ENCODE data around the gene RCBTB2. TPM values are rescaled to one million over a fixed set of nuclear protein-coding genes. Genes with fewer than 3 reads are reported as not detected.

The RCBTB2 gene
- total RNA-seq, 6 experiments from 2014 or later, result 6.6 to 9.3 (median 7.5) TPM

GRCh38 chr13:48549658-48550057 lies 16.8 kb upstream of the RCBTB2 start:
- Mint-ChIP-seq H3K36me3 (ENCODE audit: low read depth) (no peaks in the 10 kb centered on the region), H3K27me3 (ENCODE audit: insufficient read depth) (peaks cover 1% of the 10 kb centered on the region)

GRCh38 chr13:48547663-48548092 lies 14.8 kb upstream of the RCBTB2 start:
- no peaks in the 10 kb centered on the region for H3K36me3 Mint-ChIP-seq (ENCODE audit: low read depth)
- DNase-seq, result no peak
- H3K4me1 Mint-ChIP-seq (ENCODE audit: low read depth), result no peaks in the 10 kb centered on the region
- H3K27me3 Mint-ChIP-seq (ENCODE audit: insufficient read depth), result peaks cover 1% of the 10 kb centered on the region
- no peak for TF ChIP-seq CTCF (IDR thresholded peaks at IDR 0.05)
- no peak overlapping the region for H3K27ac Mint-ChIP-seq
- H3K4me3 Mint-ChIP-seq, result no peak overlapping the region
- H3K9me3 Mint-ChIP-seq, result peaks cover 4% of the 10 kb centered on the region; the same call in 1 of the 2 replicates

More at GRCh38 chr13:48549658-48550057, 16.8 kb upstream of the RCBTB2 start:
- no peak for TF ChIP-seq CTCF (IDR thresholded peaks at IDR 0.05)
- DNase-seq, result no peak
- H3K4me1 Mint-ChIP-seq (ENCODE audit: low read depth), result no peaks in the 10 kb centered on the region
- H3K27ac Mint-ChIP-seq, result no peak overlapping the region
- no peak overlapping the region for H3K4me3 Mint-ChIP-seq
- H3K9me3 Mint-ChIP-seq, result peaks cover 4% of the 10 kb centered on the region; the same call in 1 of the 2 replicates

GRCh38 chr13:48545608-48546007 lies 12.7 kb upstream of the RCBTB2 start:
- no peak for TF ChIP-seq CTCF (IDR thresholded peaks at IDR 0.05)
- H3K27me3 Mint-ChIP-seq (ENCODE audit: insufficient read depth), result peaks cover 1% of the 10 kb centered on the region
- H3K36me3 Mint-ChIP-seq (ENCODE audit: low read depth), result no peaks in the 10 kb centered on the region
- H3K9me3 Mint-ChIP-seq, result peaks cover 4% of the 10 kb centered on the region; the same call in 1 of the 2 replicates
- H3K27ac Mint-ChIP-seq, result no peak overlapping the region
- DNase-seq, result no peak
- H3K4me1 Mint-ChIP-seq (ENCODE audit: low read depth), result no peaks in the 10 kb centered on the region
- H3K4me3 Mint-ChIP-seq, result no peak overlapping the region

- Mint-ChIP-seq H3K9me3 (no peaks in the 10 kb centered on the region), H3K27ac (no peak overlapping the region), H3K36me3 (ENCODE audit: low read depth) (no peaks in the 10 kb centered on the region), H3K27me3 (ENCODE audit: insufficient read depth) (peaks cover 4% of the 10 kb centered on the region; the same call in 1 of the 2 replicates), H3K4me3 (no peak overlapping the region), H3K4me1 (ENCODE audit: low read depth) (no peaks in the 10 kb centered on the region)
- TF ChIP-seq CTCF (IDR thresholded peaks at IDR 0.05), result no peak
- no peak for DNase-seq
These were observed 9.9 kb upstream of the RCBTB2 start for GRCh38 chr13:48542581-48543341.

- Mint-ChIP-seq H3K36me3 (ENCODE audit: low read depth) (no peaks in the 10 kb centered on the region), H3K4me1 (ENCODE audit: low read depth) (no peaks in the 10 kb centered on the region), H3K27ac (no peak overlapping the region), H3K4me3 (no peak overlapping the region), H3K9me3 (no peaks in the 10 kb centered on the region), H3K27me3 (ENCODE audit: insufficient read depth) (peaks cover 4% of the 10 kb centered on the region; the same call in 1 of the 2 replicates)
- TF ChIP-seq CTCF (IDR thresholded peaks at IDR 0.05), result no peak
- DNase-seq, result no peak
These were observed 9.3 kb upstream of the RCBTB2 start for GRCh38 chr13:48542138-48542537.

Measured in HFFc6 (cell line).